Mammary microvascular endothelial cell (primary cell): ENCODE results near the gene LMX1B. TPM values are rescaled to one million over a fixed set of nuclear protein-coding genes. Genes with fewer than 3 reads are reported as not detected.

Experiments used
- total RNA-seq: library from RNA; depleted of rRNA; stranded (reverse); fragments of >200 nt; gene quantifications from 2 replicates; pipeline ENCODE4 v1.2.3, GENCODE V29; 2015

The LMX1B gene
- total RNA-seq = not detected in 2 replicates

DNA sequence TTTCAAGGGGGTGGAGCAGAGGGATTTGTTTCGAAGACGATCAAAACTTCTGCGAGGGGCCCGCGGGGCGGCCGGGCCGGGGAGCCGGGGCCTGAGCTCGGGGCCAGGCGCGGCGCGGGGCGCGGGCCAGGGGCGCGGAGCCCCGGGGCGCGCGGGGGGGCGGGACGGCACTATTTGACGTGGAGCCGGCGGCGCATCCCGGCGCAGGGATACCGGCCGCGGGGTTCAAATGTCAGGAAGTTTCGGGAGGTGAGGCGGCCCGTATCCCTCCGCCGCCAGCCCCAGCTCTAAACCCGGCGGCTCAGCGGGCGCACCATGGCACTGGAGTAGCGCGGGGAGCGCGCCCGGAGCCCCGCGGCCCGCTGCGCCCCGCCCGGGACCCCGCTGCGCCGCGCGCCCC lies at the start of gene LMX1B:
Gene LMX1B, plus strand, starts transcription at position 278 of the 400 bp plus-strand sequence. CDS start 522 bp downstream, outside the sequence.

Other genes with a start within 250 kb of the LMX1B start
- 3.7 and 3.9 TPM in 2 replicates for gene ZBTB43, start 191.1 kb downstream of the LMX1B start, total RNA-seq
- 3.0 and 4.4 TPM in 2 replicates for gene ZBTB34, start 246.7 kb downstream of the LMX1B start, total RNA-seq